Activated CD8-positive, alpha-beta memory T cell treated with anti-CD3 and anti-CD28 coated beads for 4 hours (primary cell): ENCODE results near the gene STAT3.
A peak's percentile ranks its signal among the peaks of the same experiment; 100 is the strongest.
"Not testable (repeated sequence)": the region's sequence is repeated elsewhere in the genome, so short reads cannot be mapped to it uniquely, and the experiment has no call there.

Experiments used
- DNase-seq, 2 donors: peaks; one replicate each; pipeline ENCODE4 v3.0.0-alpha.2; 2020; ENCODE audit warnings: low read depth in 2 of 2

Gene STAT3

DNA sequence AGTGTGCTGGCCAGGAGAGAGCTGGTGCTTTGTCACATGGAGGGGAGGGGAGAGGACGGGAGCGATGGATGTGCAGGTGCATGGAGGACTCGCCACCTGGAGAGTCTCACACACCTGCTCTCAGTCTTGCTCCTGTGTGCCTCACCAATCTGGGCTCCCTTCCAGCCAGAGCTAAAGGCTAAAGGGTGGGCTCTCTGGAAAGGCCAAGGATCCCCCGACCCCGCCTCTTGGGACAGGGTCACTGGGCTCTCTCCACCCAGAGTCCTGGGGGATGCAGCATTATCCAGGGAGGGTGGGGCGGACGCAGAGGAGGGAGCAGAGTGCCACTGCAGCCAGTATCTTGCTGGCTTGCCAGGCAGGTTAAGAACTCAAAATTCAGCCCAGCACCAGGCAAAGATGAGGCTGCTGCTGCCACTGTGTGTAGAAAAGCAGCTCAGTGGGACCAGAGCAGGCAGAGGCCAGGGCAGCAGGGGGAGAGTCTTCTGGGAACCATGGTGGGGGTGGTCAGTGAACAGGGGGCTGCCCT lies 106.6 kb downstream of the STAT3 start:
- no peak for DNase-seq

DNA sequence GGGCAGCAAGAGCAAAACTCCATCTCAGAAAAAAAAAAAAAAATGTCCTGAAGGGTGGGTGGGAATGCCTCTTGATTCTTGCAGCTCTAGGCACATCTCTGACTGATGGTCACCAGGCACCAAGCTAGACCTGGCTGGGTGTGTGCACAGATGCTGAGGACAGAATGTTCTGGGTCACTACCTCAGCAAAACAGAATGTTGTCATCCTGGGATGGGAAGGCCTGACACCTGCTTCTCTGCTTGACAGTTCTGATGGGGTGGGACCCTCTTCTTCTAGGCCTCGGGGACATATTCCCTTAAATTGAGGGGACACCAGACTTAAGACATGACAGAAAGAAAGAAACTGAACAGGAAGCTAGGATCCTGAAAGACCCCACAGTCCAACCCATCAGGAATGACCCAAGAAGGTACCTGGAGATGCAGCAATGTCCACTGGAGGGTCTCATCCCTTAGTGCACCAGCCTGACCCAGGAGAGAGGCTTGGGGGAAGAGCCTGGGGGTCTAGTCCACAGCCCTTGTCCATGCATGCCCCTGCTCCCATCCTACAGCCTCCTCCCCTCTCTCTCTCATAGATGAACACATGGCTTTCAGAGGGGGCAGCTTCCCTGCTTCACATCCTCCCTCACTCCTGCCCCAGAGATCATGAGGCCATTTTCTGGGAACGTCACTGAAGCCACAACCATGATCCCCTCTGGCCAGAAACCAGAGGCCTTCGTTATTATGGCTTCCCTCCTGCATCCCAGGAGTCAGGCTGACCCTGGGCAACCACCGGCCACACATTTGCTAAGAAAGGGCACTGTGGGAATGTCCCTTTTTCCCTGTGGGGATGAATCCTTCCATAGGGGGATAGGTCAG lies 108.2 kb downstream of the STAT3 start:
- no peak for DNase-seq

DNA sequence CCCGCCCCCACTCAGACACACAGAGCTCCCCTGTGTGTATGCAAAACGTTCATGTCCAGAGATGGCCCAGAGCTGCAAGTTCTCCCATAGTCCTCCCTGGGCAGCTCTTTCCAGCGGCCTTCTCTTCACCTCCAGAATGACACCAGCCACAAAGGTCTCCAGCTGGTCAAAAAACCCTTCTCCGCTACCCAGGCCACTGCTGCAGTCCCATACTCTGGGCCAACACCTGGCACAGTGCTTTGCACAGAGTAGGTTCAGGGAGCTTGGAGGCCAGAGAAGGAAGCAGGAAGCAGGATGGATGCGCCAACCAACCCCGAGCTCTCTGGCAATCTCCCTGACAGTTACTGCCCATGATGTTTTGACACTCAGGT lies 110.9 kb downstream of the STAT3 start:
- DNase-seq = no peak

DNA sequence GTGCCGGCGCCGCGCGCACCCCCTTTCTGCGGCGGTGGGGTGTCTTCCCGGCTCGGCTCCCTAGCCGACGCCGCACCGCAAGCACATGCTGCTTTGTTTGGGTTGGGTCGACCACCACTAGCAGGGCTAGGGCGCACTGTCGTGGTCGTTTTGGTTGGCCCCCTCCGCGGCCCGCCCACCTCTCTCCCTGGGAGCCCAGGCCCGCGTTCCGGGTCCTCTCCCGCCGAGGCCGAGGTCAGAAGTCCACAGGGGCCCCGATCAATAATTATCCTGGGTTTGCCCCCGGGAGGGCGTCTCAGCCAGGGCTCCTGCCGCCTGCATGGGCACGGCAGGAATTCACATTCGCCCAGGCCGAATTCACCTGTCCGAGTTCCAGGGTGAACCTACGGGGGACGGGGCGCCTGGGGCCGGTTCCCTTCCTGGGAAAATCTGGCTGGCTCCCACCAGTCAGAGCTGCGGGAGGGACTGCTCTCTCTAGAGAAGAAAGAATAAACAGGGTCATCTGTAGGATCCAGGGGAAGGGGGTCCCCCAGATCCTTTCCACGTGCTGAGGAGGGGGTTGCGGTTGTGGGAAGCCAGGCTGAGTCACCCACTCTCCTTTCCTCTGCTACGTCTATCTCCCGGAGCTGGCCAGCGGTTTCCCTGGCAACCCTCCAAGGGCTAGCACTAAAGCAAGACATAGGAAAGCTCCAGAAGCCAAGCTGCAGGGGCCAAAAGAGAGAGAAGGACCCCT lies 111.5 kb downstream of the STAT3 start:
- no peak for DNase-seq

DNA sequence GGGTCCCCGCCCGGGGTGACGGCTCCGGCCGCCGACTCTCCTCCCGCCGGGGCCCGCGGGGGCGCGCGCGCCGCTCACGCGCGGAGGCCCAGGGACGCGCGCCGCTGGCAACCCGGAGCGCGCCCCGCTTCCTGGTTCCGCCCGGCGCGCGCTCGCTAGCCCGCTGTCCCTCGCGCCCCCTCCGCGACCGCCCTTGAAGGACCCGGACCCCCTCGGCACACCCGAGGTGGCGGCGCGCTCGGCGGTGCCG lies 112.0 kb downstream of the STAT3 start, which contains the start of gene STAT5B:
Gene STAT5B, minus strand, starts transcription at position 33 of the 250 bp plus-strand sequence. CDS start 44,264 bp downstream, outside the sequence.
- peak; percentile 26 to 39 for DNase-seq

DNA sequence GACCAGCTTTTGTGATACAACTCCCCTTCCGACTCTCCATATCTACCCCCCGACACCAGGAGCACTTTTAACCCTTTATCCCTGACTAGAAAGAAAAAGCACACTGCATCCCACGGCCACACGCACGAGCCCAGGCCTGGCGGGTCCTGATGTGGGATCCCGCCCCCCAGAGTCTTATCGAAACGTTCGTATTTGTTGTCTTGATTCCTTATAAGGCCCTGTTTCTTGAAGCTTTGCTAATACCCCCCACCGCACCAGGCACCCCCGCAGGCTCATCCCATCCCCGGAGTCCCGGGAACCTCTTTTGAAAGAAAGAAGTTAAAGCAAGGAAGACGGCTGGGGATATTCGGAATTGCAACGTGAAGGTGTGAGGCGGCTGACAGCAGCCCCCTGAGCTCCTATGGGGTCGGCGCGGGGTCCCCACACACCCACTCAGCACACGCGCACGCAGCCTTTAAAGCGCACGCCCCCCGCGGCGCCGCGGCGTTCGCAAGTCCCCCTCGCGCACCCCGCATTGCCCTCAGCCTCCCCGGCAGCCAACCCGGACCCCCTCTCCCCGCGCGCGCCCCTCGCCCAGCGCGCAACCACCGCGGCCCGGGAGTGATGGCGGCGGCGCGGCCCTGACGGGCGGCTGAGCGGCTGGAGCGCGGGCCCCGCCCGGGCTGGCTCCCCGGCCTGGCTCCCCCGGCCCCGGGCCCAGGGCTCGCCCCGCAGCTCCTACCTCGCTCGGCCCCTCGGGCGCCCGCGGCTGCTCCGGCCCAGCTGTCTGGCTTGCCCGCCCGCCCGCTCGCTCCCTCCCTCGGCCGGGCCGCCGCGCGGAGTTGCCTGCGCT lies 112.5 kb downstream of the STAT3 start:
- DNase-seq = peak in 1 of 2 donors; percentile 28

DNA sequence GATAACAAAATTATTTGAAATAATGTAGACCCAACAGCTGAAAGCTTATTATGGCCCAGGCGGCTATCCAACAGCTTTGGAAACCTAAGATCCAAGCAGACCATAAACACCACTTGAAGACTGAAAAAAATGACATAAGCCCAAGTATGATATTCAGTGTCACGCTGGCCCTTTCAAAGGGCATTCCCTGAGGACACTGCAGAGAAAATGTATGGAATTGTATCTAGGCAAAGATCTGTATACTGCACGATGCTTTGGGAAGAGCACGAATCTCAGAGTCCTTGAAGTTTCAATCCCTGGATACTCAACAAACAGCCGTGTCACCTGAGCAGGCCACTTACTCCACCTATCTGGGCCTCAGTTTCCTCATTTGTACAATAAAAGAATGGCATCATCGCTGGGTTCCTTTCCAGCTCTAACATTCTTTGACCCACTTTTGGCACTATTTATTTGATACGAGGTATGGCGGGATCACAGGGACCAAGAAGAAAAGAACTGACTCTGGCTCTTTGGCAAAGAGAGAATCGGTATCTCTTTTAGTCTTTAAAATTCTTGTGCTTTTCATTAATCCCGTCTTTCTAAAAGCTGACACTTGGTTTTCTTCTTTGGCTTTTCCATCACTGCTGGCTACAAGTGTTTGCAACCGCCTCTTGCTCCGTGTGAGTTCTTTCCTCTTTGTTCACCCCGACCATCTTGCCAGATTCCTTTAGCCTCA lies 113.3 kb downstream of the STAT3 start:
- DNase-seq = no peak

DNA sequence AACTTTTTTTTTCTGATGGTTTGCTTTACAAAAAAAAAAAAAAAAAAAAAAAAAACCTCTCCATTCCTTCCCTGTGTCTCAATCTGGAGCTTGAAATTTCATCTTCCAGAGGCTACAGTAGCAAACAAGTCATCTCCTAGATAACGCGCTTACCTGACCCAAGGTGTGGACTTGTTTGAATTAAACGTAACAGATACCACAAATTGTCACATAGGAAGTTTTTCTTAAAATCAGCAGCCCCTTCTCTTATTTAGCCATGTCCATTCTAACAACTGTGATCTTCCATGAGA lies 114.0 kb downstream of the STAT3 start:
- DNase-seq = no peak

DNA sequence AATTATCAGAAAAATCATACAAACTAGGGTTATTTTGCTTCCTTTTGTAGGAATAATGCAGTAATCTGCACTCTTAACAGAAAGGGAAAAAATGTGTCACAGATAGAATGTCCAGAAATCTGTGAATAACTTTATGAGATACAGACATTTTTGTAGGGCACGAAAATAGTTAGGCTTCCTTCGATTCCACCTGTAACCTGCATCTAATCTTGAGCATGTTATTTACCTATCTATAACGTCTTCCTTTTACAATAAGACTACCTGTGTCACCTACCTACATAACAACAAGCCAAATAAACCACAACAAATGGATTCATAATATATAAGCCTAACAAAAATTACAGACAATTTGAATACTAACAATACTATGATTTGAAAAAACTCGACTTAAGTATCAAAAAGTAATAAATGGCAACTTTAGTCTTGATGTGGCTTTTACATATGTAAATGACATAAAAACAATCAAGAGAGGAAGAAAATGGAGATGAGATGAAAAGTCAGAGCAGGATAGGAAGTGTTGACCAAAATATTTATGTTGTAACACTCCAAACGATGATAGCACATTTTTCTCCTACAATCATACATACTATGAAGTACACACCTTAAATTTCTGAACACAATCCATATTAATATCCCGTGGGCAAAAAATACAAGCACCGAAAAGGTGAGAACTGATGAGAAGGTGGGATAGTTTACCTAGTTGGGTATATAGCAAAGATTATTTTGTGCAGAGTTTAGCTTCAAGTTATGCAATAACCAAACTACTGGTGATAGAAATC lies 114.6 kb downstream of the STAT3 start:
- DNase-seq = no peak

DNA sequence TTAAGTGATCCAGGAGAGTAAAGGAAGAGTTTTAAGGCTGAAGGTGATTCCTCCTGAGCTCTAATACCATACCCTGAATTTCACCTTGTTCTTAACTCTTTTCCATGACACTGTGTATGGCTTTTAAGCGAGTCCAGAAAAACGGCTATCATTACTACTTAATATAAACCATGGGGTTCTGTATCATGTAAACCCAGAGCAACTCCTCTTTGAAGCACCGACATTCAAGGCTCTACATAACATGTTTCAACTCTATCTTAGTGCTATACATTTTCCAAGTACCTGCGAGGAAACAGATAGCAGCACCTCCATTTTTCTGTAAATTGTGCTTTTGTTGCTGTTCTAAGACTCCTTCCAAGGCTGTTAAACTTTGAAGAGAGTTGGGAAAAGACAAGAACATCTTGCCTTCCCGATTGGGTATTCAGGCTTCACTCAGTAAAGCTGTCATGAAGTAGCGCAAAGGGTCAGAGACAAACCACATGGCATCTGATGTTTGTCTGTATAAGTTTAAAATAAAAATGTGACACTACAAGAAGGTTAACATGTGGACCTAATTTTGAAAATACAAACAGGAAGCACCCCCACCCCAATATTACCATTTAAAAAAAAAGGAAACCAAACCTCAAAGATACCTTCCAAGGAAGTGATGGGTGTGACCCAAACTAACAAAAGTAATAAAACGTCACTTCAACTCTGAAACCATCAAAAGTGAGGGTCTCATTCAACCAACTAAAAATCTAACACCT lies 115.9 kb downstream of the STAT3 start:
- no peak for DNase-seq

DNA sequence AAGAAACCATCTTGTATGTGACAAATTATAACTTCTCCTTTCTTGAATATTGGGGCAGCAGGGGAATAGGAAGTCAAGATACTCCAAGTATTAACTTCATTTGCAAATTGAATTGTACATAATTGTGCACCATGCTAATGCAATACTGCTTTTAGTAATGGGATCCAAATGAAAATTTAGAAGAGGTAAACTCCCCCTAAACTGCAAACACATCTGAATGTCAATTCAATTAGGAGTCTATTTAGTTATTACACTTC lies 116.5 kb downstream of the STAT3 start:
- no peak for DNase-seq

DNA sequence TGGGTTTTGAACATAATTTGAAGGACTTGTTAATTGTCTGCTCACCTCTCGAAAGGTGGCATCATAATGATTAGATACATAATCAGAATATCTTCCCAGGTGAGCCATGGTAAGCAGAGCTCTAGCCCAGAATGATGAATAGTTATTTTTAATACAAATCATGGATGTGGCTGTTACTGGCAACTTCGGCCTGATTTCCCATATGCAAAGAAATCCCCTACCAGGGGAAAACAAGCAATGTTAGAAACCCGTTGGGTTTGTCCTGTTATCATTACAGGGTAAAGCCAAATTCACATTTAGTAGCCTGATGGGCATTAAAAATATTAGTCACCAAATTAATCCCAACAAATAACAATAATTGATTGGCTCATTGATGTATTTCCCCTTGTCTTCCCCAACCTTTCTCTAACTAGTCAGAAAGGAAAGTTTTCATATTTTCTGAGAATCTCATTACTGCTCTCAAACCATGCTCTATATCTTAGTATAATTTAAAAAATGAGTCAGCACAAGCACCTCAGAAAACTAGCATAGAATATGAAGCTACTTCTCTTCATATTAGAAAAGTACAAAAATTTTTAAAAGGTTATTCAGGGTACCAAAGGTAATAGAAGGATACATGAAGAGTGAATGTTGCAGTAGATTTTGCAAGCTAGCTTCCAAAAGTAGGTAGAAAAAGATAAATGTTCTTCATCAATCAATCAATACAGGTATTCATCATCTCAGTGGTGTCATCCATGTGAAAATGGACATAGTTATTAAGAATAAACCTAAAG lies 117.0 kb downstream of the STAT3 start:
- no peak for DNase-seq

DNA sequence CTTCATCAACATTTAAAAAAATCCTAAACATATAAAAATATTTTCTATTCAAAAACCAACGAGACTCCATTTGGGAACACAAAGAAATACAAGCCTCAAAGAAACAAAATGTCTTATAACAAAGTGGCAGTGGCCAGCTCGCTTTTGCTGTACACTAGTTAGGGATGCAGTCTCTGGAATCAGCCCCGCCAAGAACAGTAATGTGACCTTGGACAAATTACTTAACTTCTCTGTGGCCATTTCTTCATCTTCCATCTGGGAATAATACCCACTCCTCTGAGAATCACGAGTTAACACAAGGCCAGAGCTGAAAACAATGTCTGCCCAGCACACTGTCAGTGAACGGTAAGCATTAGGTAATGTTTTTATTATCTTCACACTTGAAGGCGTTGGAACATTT lies 117.6 kb downstream of the STAT3 start:
- DNase-seq = no peak

DNA sequence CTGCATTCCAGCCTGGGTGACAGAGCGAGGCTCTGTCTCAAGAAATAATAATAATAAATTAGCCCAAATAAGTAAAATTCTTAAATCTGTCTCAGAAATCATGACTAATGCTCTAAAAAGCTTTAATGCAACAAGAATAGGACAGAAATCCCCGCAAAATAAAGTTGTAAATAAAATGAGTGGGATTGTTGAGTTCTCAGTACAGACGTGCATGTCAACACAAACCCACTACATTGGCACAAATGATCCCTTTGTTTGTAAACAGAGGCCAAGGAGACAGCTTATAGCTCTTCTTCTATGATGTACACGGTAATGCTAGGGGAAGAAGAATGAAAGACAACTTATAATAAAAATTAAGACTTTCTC lies 118.1 kb downstream of the STAT3 start:
- DNase-seq = no peak

DNA sequence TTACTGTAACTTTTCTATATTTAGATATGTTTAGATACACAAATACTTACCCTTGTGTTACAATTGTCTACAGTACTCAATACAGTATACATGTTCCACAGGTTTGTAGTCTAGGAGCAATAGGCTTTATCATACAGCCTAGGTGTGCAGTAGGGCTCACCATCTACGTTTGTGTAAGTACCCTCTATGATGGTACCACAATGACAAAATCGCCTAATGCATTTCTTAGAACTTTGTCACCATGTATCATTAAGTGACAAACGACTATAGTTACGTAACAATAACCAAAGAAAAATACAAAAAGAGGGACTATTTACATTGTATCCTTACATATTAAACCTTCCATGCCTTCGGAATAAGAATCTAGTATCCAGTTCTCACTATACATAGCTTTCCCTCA lies 120.0 kb downstream of the STAT3 start:
- DNase-seq = no peak

DNA sequence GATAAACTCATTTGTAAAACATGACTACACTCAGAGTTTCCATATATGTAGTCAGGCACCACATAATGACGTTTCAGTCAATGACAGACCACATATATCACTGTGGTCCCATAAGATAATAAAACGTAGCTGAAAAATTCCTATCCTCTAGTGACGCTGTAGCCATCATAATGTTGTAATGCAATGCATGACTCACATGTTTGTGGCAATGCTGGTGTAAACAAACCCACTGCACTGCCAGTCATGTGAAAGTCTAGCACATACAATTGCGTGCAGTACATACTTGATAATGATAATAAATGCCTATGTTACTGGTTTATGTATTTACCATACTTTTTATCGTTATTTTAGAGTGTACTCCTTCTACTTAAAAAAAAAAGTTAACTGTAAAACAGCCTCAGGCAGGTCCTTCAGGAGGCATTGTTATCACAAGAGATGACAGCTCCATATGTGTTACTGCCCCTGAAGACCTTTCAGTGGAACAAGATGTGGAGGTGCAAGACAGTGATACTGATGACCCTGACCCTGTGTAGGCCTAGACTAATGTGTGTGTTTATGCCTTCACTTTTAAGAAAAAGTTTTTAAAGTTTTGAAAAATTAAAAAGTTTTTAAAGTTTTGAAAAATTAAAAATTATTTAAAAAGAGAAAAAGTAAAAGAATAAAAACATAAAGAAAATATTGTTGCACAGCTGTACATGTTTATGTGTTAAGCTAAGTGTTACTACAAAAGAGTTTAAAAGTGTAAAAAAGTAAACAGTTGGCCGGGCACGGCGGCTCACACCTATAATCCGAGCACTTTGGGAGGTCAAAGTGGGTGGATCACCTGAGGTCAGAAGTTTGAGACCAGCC lies 121.1 kb downstream of the STAT3 start:
- peak; percentile 21 to 50 for DNase-seq

DNA sequence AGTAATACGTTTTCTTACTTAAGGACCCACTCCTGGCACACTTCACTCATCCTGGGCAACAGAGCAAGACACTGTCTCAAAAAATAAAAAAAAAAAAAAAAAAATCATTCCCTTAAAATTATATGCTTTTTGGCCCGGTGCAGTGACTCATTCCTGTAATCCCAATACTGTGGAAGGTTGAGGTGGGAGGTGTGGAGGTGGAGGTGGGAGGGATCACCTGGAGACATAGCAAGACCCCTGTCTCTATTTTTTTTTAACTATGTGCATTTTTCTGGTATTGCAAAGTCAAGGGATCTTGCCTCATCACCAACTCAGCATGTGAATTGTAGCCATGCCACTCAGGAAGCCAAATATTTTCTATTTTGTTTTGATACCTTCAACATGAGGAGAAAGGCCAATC lies 121.8 kb downstream of the STAT3 start:
- DNase-seq = no peak

DNA sequence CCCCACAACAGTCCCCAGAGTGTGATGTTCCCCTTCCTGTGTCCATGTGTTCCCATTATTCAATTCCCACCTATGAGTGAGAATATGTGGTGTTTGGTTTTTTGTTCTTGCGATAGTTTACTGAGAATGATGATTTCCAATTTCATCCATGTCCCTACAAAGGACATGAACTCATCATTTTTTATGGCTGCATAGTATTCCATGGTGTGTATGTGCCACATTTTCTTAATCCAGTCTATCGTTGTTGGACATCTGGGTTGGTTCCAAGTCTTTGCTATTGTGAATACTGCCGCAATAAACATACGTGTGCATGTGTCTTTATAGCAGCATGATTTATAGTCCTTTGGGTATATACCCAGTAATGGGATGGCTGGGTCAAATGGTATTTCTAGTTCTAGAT lies 123.9 kb downstream of the STAT3 start:
- not testable (repeated sequence) for DNase-seq
